Glomerular endothelial cell (primary cell): Measurements from ENCODE around the gene SLC19A2. TPM values are rescaled to one million over a fixed set of nuclear protein-coding genes. Genes with fewer than 3 reads are reported as not detected.
"Not testable (repeated sequence)": the region's sequence is repeated elsewhere in the genome, so short reads cannot be mapped to it uniquely, and the experiment has no call there.

Experiments used
- DNase-seq: peaks from one replicate; pipeline ENCODE4 v3.0.0-alpha.2; 2011; ENCODE audit warnings: low read depth, low spot score; ENCODE audit errors: extremely low read depth
- total RNA-seq: library from RNA; depleted of rRNA; stranded (reverse); fragments of >200 nt; gene quantifications from 2 replicates; pipeline ENCODE4 v1.2.3, GENCODE V29; 2015

Gene SLC19A2, protein sequence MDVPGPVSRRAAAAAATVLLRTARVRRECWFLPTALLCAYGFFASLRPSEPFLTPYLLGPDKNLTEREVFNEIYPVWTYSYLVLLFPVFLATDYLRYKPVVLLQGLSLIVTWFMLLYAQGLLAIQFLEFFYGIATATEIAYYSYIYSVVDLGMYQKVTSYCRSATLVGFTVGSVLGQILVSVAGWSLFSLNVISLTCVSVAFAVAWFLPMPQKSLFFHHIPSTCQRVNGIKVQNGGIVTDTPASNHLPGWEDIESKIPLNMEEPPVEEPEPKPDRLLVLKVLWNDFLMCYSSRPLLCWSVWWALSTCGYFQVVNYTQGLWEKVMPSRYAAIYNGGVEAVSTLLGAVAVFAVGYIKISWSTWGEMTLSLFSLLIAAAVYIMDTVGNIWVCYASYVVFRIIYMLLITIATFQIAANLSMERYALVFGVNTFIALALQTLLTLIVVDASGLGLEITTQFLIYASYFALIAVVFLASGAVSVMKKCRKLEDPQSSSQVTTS
- total RNA-seq = 4.0 and 4.5 TPM in 2 replicates

DNA sequence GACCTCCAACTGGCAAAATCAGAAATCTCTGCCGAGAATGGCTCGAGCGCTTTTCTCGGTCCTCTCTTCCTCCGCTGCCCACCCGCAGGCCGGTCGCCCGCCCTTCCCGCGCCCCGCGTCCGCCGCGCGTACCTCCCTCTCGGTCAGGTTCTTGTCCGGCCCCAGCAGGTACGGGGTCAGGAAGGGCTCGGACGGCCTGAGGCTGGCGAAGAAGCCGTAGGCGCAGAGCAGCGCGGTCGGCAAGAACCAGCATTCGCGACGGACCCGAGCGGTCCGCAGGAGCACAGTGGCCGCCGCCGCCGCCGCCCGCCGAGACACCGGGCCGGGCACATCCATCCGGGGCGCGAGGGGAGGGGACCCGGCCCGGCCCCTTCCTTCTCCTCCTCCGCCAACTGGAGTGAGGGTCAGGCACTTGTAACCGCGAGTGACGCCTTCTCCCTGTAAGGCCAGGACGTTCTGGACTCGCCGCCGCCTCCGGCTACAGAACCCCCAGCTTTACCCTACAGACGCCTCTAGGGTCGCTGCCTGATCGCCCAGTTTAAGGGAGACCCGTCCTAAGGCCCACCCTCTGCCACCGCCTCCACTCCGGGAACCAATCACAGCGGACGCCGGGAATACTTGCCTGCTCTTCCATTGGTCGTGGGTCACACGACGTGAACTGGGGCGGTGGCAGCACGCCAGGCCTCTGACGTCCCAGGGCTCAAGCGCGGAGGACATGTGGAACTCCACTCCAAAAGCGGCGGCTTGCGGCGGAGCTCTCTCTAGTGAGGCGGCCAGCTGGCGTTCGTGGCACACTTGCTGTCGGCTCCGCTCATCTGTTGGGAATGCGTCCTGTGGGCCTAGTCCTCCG is at the start of gene SLC19A2:
Gene SLC19A2 (minus strand): TSS at position 514 of the 850 bp plus-strand sequence. CDS start 178 bp downstream, at position 336.
- DNase-seq = peak; percentile 76

DNA sequence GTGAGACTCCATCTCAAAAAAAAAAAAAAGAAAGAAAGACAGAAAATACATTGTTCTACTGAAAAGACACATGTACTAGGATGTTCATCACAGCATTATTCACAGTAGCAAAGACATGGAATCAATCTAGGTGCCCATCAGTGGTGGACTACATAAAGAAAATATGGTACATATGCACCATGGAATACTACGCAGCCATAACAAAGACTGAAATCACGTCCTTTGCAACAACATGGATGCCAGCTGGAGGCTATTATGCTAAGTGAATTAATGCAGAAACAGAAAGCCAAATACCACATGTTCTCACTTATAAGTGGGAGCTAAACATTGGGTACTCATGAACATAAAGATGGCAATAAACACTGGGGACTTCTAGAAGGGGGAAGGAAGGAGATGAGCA is 48.9 kb upstream of the SLC19A2 start:
- no peak for DNase-seq

DNA sequence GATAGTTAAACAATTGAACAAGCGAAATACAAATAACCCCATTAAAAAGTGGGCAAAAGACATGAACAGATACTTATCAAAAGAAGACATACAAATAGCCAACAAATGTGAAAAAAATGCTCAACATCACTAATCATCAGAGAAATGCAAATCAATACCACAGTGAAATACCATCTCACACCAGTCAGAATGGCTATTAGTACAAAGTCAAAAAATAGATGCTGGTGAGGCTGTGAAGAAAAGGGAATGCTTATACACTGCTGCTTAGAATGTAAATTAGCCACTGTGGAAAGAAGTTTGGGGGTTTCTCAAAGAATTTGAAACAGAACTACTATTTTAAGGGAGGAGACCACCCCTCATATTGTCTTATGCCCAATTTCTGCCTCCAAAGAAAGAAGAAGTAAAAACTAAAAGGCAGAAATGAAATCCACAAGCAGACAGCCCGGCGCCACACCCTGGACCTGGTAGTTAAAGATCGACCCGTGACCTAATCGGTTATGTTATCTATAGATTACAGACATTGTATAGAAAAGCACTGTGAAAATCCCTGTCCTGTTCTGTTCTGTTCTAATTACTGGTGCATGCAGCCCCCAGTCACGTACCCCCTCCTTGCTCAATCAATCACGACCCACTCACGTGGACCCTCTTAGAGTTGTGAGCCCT is 47.9 kb upstream of the SLC19A2 start:
- not testable (repeated sequence) for DNase-seq

DNA sequence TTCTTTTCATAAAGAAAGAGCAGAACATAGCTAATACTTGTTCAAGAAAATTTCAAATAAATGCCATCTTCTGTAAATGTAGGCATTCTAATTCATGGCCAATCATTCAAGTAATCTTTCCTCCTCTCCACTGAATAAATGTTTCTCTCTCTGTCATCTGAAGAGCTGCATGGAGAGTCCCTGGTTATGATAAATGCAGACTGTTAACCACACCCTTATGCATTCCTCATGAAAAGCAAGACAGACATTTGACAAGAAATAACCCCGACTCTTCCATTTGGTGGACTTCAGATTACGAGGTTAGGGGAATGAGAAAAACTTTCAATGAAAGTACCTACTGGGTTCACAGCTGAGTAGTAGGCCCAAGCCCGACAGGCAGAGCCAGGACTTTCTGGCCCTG is 44.7 kb upstream of the SLC19A2 start:
- DNase-seq = no peak

DNA sequence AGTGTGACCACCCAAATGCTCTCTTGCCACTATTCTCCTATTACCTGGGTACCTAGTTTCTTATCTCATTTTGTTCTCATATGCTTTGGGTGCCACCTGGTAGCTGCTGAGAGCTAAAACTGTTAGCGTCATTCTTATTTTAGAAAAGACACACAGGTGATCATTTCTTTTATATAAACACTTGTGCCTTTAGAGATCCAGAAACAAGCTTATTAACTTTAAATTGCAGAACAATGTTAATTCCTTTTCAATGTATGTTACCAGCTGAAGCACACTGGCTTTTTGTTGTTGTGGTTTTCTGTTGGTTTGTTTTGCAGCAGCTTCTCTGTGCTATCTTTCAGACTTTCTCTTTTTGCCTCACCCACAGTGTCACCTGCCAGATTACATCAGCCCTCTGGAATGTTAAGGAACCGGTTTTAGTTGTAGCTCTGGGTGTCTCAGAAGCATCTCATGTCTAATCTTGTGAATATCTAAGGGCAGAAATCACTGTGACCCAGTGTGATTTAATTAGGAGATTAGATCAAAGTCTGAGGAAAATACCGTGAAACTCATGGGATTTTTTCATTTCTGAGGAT is 43.4 kb upstream of the SLC19A2 start:
- no peak for DNase-seq

DNA sequence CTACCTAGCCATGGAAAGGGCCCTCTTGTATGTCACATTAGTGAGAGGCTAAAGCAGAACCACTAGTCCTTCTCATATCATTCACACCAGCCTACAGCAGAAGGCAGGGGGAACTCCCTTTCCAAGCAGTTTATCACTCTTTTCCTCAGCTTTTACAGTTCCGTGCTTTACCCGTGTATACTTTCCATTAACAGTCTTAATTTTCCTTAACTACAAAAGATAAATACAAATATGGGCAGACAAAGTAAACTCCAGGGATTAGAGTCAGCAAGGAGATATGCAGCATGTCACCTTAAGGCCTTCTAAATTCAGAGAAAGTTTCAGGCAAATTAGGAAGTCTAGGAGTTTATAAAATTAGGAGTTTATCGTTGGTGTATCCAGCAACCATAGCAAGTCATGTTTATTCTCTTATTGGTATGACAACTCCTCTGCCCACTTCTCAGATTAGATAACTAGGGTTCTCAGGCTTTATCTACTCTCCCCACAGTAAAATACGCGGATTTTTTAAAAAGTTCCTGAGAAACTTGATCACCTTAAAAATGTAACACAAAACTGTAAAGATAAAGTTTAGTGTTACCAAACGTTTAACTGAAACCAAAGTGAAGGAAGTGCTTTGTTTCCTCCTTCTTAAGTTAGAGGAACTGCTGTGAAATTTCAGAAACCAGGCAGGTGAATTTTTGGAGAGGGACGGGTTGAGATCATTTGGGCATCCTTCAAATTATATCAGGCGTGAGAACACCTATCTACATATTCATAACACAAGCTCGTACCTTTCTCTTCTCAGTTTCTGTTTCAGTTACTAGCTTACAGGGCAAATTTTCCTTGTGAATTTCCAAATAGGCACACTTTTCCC is 42.7 kb upstream of the SLC19A2 start:
- no peak for DNase-seq

DNA sequence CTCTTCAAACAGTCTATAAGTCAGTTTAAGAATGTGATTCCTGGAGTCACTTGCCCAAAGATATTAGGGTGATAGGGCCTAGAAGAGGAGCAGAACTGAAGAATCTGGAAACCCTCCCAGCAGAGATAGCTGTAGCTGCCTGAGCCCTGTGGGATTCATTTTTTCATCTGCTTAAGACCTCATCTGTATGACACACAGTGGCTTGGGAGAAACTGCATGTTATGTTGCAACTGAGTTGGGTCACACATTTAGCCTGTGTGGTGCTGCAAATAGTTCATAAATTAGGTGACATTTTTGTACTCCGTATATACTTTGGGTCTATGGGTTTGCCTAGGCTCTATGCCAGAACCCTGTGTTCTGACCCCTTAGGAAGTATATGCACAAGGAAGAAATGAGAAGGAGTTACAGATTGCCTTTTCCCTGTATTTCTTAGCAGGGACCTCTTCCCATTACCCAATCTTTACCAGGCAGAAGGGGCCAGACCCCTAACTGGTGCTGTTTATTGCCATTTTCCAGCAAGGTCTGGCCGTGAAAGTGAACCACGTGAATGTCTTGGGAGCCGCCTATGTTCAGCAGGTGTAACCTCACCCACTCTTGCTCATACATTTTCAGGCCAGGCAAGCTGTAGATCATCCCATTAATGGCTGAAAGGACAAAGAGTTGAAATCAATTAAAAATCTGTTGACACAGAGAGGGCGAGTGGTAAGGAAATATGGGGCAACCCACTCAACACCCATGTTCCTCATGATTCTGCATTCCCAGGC is 41.9 kb upstream of the SLC19A2 start:
- DNase-seq = no peak

DNA sequence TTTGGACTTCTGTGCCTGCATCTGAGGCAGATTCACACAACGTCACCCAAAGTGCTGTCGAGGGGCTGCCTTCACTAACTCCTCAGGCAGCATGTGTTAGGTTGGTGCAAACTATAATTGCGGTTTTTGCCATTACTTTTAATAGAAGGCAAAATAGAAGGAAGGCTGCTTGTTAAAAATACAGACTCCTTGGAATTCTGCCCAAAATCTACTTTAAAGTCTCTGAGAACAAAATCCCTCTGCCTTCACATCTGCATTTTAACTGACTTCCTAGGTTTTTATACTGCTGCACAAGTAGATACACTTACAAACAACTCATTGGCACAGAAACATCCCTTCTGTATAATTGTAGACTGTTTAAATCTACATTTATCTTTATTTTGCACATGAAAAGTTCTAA is 41.3 kb upstream of the SLC19A2 start:
- no peak for DNase-seq

DNA sequence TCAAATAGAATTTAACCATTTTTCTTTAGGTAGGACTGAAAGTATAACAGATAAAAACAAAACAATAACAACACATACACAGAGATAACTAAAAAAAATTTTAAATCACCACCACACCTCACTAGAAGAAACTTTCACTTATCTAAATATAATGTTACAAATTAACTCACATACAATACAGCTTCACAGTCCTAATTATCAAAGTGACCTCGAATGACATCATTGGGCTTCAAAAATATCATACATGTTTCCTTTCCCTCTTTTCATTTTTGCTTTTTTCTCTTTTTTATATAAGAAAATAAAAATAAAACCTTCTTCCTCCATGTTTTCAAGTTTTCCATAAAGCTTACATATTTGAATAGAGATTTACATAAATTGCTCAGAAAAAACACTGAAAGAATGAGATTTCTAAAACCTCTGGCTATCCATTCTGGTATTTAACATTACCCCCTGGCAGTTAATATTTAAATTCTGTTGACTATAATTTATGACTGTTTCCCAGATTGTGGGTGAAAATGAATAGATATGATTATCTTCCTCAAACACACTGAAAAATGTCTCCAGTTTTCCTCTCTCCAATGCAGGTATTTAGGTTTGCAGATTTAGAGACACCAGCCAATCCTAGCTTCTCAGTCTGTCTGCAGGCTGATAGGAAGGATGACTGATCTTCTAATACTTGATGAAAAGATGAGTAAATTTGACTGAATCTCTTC is 40.5 kb upstream of the SLC19A2 start:
- DNase-seq = no peak

DNA sequence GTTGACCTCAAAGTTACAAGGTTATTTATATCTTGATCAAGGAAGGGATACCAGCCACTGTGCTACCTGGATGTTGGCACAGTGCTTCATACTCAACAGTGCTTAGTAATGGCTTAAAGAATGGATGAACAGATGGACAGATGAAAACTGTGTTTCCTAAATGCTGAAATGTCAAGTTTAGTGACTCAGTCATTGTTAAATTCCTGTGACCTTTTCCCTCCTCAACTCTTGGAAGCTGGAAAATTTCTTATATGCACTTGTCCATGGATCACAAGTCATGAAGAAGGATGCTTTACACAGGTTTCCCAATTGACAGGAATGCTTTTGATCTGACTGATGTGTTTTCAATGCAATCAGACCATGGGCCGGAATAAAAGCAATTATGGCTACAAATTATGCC is 39.6 kb upstream of the SLC19A2 start:
- no peak for DNase-seq

DNA sequence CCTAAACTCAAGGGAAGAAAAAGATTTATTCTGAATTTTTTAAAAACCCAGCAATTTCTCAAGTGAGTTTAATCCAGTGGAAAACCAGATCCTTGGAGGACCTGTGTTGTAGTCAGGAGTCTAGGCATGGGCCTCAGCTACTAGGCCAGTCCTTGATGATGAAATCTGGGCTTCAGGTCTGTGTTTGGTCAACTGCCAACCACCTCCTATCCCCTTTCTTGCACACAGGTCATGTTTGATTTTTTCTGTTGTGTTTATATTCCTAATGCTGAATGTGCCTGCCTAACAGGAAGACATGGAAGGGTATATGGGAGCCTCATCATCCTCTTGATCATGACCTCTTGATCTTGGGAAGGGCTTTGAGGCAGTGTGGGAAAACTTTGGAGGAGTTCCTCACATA is 38.2 kb upstream of the SLC19A2 start:
- no peak for DNase-seq

DNA sequence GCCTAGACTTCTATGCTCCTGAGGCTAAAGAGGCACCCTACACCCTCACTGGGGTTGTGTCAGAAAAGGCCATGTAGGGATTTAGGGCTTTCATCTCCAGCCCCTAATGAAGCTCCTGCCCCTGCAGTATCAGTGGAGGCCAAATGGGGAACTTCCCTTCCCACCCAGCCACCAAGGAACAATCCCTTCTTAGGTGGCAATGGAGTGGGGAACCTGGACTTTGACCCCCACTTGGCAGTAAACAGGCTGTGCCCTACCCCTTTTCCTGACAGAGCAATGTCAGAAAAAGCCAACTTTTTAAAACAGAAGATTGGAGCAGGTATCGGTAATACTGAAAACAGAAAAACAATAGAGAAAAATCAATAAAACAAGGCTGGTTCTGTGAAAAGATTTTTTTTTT is 35.5 kb upstream of the SLC19A2 start:
- DNase-seq = no peak

DNA sequence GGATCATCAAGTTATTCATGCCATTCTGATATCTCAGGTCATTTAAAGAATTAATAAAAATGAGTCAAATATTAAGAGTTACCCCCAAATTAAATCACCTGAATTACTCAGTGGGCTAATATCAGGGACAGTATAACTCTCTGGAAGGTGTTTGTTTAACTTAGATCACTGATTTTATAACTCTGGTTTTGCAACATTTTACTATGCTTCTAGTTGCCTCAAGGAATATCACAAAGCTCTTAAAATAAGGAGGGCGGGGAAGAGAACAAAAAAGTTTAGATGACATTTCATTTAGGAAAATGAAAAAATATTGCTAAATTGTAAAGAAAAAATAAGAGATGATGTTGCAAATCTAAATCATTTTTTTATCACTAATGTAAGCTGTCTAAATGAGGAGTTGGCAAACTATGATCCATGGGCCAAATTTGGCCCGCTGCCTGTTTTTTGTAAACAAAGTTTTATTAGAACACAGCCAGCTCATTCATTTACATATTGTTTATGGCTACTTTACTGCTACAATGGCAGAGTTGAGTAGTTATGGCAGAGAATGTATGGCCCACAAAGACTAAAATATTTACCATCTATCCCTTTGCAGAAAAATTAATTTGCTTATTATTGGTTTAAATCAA is 31.9 kb upstream of the SLC19A2 start:
- DNase-seq = no peak

DNA sequence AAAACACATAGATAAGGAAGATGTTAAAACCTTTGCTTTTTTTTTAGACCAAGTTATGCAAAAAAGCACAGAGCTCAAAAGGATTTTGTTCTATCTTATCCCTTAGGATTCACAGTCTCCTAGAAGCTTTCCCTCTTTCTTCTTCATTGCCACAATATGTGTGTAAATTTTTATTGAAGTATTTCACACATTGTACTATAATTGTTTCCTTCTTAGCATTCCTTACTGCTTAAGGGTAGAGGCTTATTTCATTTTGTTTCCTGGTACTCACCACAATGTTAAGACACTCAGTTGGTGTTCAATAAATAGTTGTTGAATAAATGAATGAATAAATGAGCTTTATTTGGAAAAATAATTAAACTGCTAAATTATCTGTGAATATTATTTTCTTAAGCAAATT is 29.9 kb upstream of the SLC19A2 start:
- no peak for DNase-seq

DNA sequence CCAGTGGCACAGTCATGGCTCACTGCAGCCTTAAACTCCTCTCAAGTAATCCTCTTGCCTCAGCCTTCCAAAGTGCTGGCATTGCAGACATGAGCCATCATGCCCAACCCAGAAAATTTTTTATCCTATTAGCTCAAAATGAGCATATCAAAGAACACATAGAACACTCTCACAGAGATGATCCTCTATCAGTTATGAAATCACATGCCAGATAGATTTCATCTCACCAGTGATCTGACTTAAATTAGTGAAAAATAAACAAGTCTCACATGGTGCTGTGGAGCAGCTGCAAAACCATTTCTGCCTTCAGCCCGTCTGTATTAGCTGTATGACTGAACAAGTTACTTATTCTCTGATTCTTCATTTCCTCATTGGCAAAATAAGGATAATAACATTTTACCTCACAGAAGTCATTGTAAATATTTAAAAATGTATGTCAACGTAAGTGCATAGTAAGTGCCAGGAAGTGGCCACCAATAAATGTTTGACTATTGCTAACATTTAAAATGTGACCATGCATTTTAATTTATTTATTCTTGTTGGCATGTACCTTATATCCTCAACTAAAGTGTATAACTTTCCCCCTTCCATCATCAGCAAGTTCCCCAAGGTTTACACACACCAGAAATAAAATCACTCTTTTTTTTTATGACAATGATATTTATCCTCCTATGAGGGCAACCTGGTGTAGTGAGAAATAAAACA is 29.0 kb upstream of the SLC19A2 start:
- no peak for DNase-seq

DNA sequence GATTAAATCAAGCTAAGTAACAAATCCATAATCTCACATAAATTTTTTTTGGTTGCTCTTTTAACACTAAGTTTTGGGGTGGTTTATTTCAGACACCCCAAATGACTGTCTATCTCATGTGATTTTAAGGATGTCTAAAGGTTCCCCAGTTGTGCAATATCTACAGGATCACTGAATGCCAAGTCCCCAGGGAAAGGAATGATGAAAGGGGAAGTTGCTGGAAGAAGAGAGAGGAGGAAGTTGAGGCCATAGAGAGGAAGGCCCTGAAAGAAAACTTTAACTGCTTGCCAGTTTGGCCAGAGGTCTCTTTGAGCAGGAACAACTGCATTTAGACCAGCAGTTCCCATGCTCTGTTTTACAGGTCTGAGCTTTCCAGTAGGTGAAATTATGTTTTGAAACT is 27.5 kb upstream of the SLC19A2 start:
- DNase-seq = no peak

DNA sequence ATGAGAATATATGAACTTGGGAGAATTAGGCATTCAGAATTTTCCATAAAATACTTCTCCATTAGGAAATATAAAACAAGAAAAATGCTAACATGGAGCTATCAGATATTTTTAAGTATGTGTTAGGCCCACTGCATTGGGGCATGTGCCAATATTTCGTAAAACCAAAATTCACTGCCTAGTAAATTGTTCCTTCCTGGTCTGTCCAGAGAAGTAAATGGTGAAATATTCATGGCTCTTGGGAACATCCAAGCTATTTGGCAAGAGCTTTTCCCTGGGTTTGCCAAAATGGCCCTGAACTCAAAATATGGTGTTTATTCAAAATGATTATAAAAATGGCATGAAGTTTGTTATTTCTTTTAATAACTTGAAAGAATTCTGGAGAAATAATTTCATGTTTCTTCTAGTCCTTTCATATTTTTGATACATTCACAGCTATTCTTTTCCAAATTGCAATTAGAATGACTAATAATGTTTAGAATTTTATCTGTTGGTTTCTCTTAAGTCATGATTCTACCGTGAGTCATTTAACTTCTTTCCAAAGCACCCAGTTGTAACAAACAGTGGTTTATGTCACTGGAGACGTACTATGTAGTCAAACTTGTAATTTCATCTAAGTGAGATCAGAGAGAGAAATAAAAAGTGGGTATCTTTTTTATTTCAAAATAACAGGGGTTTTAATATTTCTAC is 25.7 kb upstream of the SLC19A2 start:
- DNase-seq = peak; percentile 22
